Measurements from ENCODE around the gene NOSIP.

The NOSIP gene

GRCh38 chr19:49507803-49508494 is 72.4 kb downstream of the NOSIP start:
- DNase-seq (ENCODE audit: low read depth, low spot score): no peak

DNA sequence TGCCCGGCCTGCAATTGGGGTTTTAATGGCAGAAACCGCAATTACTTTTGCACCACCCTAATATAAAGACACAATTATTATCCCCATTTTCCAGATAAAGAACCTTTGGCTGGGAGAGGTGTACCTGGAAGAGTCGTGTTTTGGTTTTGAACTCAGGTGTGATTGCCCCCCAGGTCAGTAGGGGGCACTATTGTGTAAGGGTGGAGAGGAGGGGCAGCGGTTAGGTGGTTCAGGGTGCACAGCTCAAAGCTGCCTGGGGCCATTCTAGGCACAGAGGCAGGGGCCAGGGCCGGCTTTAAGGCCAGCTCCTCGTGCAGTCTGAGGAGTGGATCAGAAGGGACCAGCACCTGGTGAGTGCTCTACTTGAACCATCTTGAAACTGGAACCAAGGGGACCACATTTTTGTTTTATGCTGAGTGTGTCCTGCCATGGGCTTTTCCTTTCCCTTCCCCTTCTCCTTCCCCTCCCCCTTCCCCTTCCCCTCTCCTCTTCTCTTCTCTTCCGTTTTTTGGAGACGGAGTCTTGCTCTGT is 73.7 kb downstream of the NOSIP start:
- DNase-seq (ENCODE audit: low read depth, low spot score): no peak
